ENCODE measurements around the gene BCKDK. TPM values are rescaled to one million over a fixed set of nuclear protein-coding genes. Genes with fewer than 3 reads are reported as not detected.

Gene BCKDK
- total RNA-seq, 2 experiments from 2014 or later = 39.0 to 40.4 TPM

DNA sequence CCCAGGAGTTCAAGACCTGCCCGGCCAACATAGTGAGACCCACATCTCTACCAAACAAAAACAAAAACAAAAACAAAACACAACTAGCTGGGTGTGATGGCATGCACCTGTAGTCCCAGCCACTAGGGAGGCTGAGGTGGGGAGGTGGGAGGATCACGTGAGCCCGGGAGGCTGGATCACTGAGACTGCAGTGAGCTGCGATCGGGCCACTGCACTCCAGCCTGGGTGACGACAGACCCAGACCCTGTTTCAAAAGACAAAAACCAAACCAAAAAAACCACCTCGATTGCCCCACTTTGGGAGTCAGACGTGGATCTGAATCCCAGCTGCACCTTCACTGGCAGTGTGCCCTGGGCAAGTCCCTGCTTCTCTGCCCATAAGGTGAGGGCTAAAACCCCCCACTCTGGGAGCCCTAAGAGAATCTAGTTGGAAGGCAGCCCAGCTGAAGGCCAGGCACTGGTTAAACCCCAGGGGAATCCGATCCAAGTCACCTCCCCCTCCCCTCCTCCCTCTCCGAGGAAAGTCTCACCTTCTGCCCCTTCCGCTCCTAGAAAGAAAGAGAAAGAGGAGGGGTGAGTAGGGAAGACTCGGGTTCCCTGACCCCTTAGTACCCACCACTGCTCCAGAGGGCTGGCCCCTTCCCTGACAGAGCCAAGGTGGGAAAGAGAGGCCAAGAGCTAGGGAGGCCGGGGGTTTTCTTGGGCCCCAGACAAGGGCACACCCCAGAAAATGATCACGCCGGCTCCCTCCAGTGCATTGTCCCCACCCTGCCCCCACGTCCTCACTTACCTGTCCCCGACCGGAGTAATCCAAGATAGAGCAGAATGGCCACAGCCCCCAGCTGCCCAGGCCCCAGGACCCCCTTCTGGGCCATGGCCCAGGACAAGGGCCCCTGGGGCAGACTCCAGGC is 26.7 kb downstream of the BCKDK start:
- no peak for DNase-seq (ENCODE audit: low spot score)
- no peaks in the 10 kb centered on the region for H3K79me2 ChIP-seq (ENCODE audit: insufficient read depth, low read depth, low read length)
- no TSS peak for BruUV-seq (replicated peaks)
- H2AFZ ChIP-seq (ENCODE audit: low read length) = no peak overlapping the region
- TF ChIP-seq, protein P1, sequence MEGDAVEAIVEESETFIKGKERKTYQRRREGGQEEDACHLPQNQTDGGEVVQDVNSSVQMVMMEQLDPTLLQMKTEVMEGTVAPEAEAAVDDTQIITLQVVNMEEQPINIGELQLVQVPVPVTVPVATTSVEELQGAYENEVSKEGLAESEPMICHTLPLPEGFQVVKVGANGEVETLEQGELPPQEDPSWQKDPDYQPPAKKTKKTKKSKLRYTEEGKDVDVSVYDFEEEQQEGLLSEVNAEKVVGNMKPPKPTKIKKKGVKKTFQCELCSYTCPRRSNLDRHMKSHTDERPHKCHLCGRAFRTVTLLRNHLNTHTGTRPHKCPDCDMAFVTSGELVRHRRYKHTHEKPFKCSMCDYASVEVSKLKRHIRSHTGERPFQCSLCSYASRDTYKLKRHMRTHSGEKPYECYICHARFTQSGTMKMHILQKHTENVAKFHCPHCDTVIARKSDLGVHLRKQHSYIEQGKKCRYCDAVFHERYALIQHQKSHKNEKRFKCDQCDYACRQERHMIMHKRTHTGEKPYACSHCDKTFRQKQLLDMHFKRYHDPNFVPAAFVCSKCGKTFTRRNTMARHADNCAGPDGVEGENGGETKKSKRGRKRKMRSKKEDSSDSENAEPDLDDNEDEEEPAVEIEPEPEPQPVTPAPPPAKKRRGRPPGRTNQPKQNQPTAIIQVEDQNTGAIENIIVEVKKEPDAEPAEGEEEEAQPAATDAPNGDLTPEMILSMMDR (conservative IDR thresholded peaks at IDR 0.05; ENCODE audit: low read length) = no peak
- TF ChIP-seq EZH2phosphoT487 (IDR thresholded peaks at IDR 0.05; ENCODE audit: borderline replicate concordance, low read depth, low read length) = no peak
- no peaks in the 10 kb centered on the region for H4K20me1 ChIP-seq (ENCODE audit: insufficient read depth, low read length)
- ChIA-PET CTCF (ENCODE audit: unreplicated experiment) (no interaction called here), POLR2A (interaction anchor here (2.2 kb wide), 1 partner anchor 17 kb away, joined by 4 read pairs; the partner anchor contains the start of gene KAT8)
- H3K4me2 ChIP-seq (ENCODE audit: low read length) = no peak overlapping the region
- intact Hi-C loops (cut with micrococcal nuclease; ENCODE audit: unreplicated experiment) = no loop called here
- no peak overlapping the region for H3K27ac ChIP-seq (ENCODE audit: low read depth, low read length, poor library complexity, severe bottlenecking)
- H3K4me3 ChIP-seq (ENCODE audit: low read depth, low read length, poor library complexity, severe bottlenecking) = no peak overlapping the region
- no peaks in the 10 kb centered on the region for H3K9me3 ChIP-seq (ENCODE audit: low read length)
- no peaks in the 10 kb centered on the region for H3K4me1 ChIP-seq (ENCODE audit: insufficient read depth, low read length, poor library complexity, severe bottlenecking)
- H3K9me2 ChIP-seq (ENCODE audit: insufficient read depth, low read length) = no peaks in the 10 kb centered on the region
- H3K36me3 ChIP-seq (ENCODE audit: insufficient read depth, low read length) = peaks cover 21% of the 10 kb centered on the region; the same call in 1 of the 2 replicates

- Histone ChIP-seq H3K27ac (ENCODE audit: low read depth, low read length, poor library complexity, severe bottlenecking) (no peak within 1 kb of the TSS), H3K4me2 (ENCODE audit: low read length) (no peak within 1 kb of the TSS), H2AFZ (ENCODE audit: low read length) (no peak within 1 kb of the TSS), H3K4me1 (ENCODE audit: insufficient read depth, low read length, poor library complexity, severe bottlenecking) (no peaks in the 10 kb centered on the region), H3K9me3 (ENCODE audit: low read length) (no peaks in the 10 kb centered on the region), H3K79me2 (ENCODE audit: insufficient read depth, low read depth, low read length) (no peaks in the 10 kb centered on the region), H3K36me3 (ENCODE audit: insufficient read depth, low read length) (peaks cover 14% of the 10 kb centered on the region; the same call in 1 of the 2 replicates), H4K20me1 (ENCODE audit: insufficient read depth, low read length) (no peaks in the 10 kb centered on the region), H3K4me3 (ENCODE audit: low read depth, low read length, poor library complexity, severe bottlenecking) (no peak within 1 kb of the TSS), H3K9me2 (ENCODE audit: insufficient read depth, low read length) (no peaks in the 10 kb centered on the region)
- no TSS peak for BruUV-seq (replicated peaks)
- intact Hi-C loops (cut with micrococcal nuclease; ENCODE audit: unreplicated experiment) = no loop called here
- no peak for TF ChIP-seq EZH2phosphoT487 (IDR thresholded peaks at IDR 0.05; ENCODE audit: borderline replicate concordance, low read depth, low read length)
- TF ChIP-seq, protein P1 (conservative IDR thresholded peaks at IDR 0.05; ENCODE audit: low read length) = no peak
- no peak for DNase-seq (ENCODE audit: low spot score)
- CTCF ChIA-PET (ENCODE audit: unreplicated experiment) = no interaction called here
- POLR2A ChIA-PET = interaction anchor here (2.2 kb wide), 1 partner anchor 18 kb away, joined by 4 read pairs; the partner anchor contains the start of gene KAT8
Measured at GRCh38 chr16:31135535-31136286, 27.5 kb downstream of the BCKDK start, which contains the start of gene PRSS8. Gene PRSS8 (minus strand): TSS chr16:31135727. CDS start chr16:31135498, 229 bp downstream.
